Fibroblast of mammary gland (primary cell): Measurements from ENCODE around the gene SLC6A9.

Experiments
- DNase-seq: peaks from one replicate; pipeline ENCODE4 v3.0.0-alpha.2; 2010; ENCODE audit warnings: low read depth
- H3K4me3 ChIP-seq: 2 replicates; pipeline ENCODE4 v1.5.1; 2011; ENCODE audit warnings: low read depth, mild to moderate bottlenecking, low read length, moderate library complexity; ENCODE audit not compliant: control insufficient read depth
- CTCF ChIP-seq: conservative IDR thresholded peaks from 2 replicates; pipeline ENCODE4 v1.5.1; 2011; ENCODE audit warnings: low read depth, low read length, inconsistent platforms; ENCODE audit not compliant: control insufficient read depth, insufficient read depth

SLC6A9 gene

GRCh38 chr1:44031252-44032169, at the start of gene SLC6A9:
SLC6A9 (minus strand) TSS chr1:44031462; CDS start chr1:44024277, 7,185 bp downstream.
- H3K4me3 ChIP-seq: peak within 1 kb of the TSS; percentile 62
- TF ChIP-seq CTCF: no peak
- DNase-seq: peak; percentile 75

- H3K4me3 ChIP-seq: no peak overlapping the region
- TF ChIP-seq CTCF: no peak
- DNase-seq: no peak
These were observed 48.3 kb upstream of the SLC6A9 start for GRCh38 chr1:44079566-44079965.

- DNase-seq: no peak
- no peak overlapping the region for H3K4me3 ChIP-seq
- no peak for TF ChIP-seq CTCF
These were observed 46.8 kb upstream of the SLC6A9 start for GRCh38 chr1:44078104-44078503.

GRCh38 chr1:44077421-44077820, 46.2 kb upstream of the SLC6A9 start:
- no peak for DNase-seq
- TF ChIP-seq CTCF: no peak
- no peak overlapping the region for H3K4me3 ChIP-seq

GRCh38 chr1:44076066-44076465, 44.8 kb upstream of the SLC6A9 start:
- no peak for TF ChIP-seq CTCF
- DNase-seq: peak; percentile 9
- H3K4me3 ChIP-seq: no peak overlapping the region

GRCh38 chr1:44074415-44074814, 43.2 kb upstream of the SLC6A9 start:
- no peak for DNase-seq
- no peak overlapping the region for H3K4me3 ChIP-seq
- no peak for TF ChIP-seq CTCF

GRCh38 chr1:44073528-44073927, 42.3 kb upstream of the SLC6A9 start:
- no peak for TF ChIP-seq CTCF

More at GRCh38 chr1:44073528-44073927, 42.3 kb upstream of the SLC6A9 start:
- no peak for DNase-seq
- H3K4me3 ChIP-seq: no peak overlapping the region
